Neural progenitor cell (in vitro differentiated cells): ENCODE results near the gene CACNA1E. TPM values are rescaled to one million over a fixed set of nuclear protein-coding genes. Genes with fewer than 3 reads are reported as not detected.

Experiments used
- DNase-seq: peaks from one replicate; pipeline ENCODE4 v3.0.0-alpha.2; 2016; ENCODE audit warnings: low spot score
- H2AFZ ChIP-seq: fragments of 200-600 bp; sonication (generic); replicated peaks from 2 replicates; pipeline ENCODE4 v1.6.1; 2016; ENCODE audit warnings: antibody characterized with exemption
- H3F3A ChIP-seq: fragments of 200-600 bp; sonication (generic); 2 replicates; pipeline ENCODE4 v1.6.1; 2016; ENCODE audit warnings: antibody characterized with exemption, low read depth
- H3K27ac ChIP-seq: fragments of 200-600 bp; sonication (generic); 2 replicates; pipeline ENCODE4 v1.5.1; 2016; ENCODE audit warnings: mild to moderate bottlenecking
- H3K27me3 ChIP-seq: fragments of 200-600 bp; sonication (generic); 2 replicates; pipeline ENCODE4 v1.6.1; 2016; ENCODE audit warnings: mild to moderate bottlenecking, moderate library complexity
- H3K36me3 ChIP-seq: fragments of 200-600 bp; sonication (generic); 2 replicates; pipeline ENCODE4 v1.5.1; 2016
- H3K4me1 ChIP-seq: fragments of 200-600 bp; sonication (generic); 2 replicates; pipeline ENCODE4 v1.6.1; 2016; ENCODE audit warnings: mixed run types
- H3K4me2 ChIP-seq: fragments of 200-600 bp; sonication (generic); 2 replicates; pipeline ENCODE4 v1.6.1; 2016
- H3K4me3 ChIP-seq: fragments of 200-600 bp; sonication (generic); 2 replicates; pipeline ENCODE4 v1.5.1; 2016
- H3K79me2 ChIP-seq: fragments of 200-600 bp; sonication (generic); 2 replicates; pipeline ENCODE4 v1.6.1; 2016; ENCODE audit warnings: low read depth
- H3K9ac ChIP-seq: fragments of 200-600 bp; sonication (generic); 2 replicates; pipeline ENCODE4 v1.6.1; 2016
- H3K9me3 ChIP-seq: fragments of 200-600 bp; sonication (generic); 2 replicates; pipeline ENCODE4 v1.5.1; 2016; ENCODE audit warnings: low read depth
- H4K20me1 ChIP-seq: fragments of 200-600 bp; sonication (generic); 2 replicates; pipeline ENCODE4 v1.6.1; 2016; ENCODE audit warnings: low read depth
- H3K27ac Mint-ChIP-seq: 3 replicates; pipeline ENCODE4 v1.8.0; 2021; ENCODE audit warnings: mixed read lengths
- H3K27me3 Mint-ChIP-seq: 2 replicates; pipeline ENCODE4 v1.8.0; 2022; ENCODE audit warnings: low read depth, mild to moderate bottlenecking, inconsistent platforms, moderate library complexity, mixed read lengths; ENCODE audit not compliant: insufficient read depth
- H3K36me3 Mint-ChIP-seq: 3 replicates; pipeline ENCODE4 v1.8.0; 2021; ENCODE audit warnings: mixed read lengths
- H3K4me1 Mint-ChIP-seq: 3 replicates; pipeline ENCODE4 v1.8.0; 2021; ENCODE audit warnings: mixed read lengths
- H3K4me3 Mint-ChIP-seq: 3 replicates; pipeline ENCODE4 v1.8.0; 2021; ENCODE audit warnings: mild to moderate bottlenecking, moderate library complexity, mixed read lengths
- H3K9me3 Mint-ChIP-seq: 3 replicates; pipeline ENCODE4 v1.8.0; 2020; ENCODE audit warnings: mixed read lengths
- EZH2 ChIP-seq: fragments of 200-600 bp; sonication (generic); IDR thresholded peaks from 2 replicates; pipeline ENCODE4 v1.6.1; 2017; ENCODE audit warnings: antibody characterized with exemption, mild to moderate bottlenecking, moderate library complexity
- EZH2phosphoT487 ChIP-seq: fragments of 200-600 bp; sonication (generic); IDR thresholded peaks from 2 replicates; pipeline ENCODE4 v1.6.1; 2017; ENCODE audit warnings: antibody characterized with exemption
- total RNA-seq: library from RNA; depleted of rRNA; stranded (reverse); fragments of >200 nt; gene quantifications from 2 replicates; pipeline ENCODE4 v1.2.3, GENCODE V29; 2015; ENCODE audit warnings: low replicate concordance
- TF ChIP-seq, protein P1 (sequence below): fragments of 200-600 bp; sonication (generic); IDR thresholded peaks from 2 replicates; pipeline ENCODE4 v1.5.1; 2017; ENCODE audit warnings: antibody characterized with exemption, mild to moderate bottlenecking

The CACNA1E gene
- total RNA-seq, 1 donor from 2014 or later = 2.1 TPM

DNA sequence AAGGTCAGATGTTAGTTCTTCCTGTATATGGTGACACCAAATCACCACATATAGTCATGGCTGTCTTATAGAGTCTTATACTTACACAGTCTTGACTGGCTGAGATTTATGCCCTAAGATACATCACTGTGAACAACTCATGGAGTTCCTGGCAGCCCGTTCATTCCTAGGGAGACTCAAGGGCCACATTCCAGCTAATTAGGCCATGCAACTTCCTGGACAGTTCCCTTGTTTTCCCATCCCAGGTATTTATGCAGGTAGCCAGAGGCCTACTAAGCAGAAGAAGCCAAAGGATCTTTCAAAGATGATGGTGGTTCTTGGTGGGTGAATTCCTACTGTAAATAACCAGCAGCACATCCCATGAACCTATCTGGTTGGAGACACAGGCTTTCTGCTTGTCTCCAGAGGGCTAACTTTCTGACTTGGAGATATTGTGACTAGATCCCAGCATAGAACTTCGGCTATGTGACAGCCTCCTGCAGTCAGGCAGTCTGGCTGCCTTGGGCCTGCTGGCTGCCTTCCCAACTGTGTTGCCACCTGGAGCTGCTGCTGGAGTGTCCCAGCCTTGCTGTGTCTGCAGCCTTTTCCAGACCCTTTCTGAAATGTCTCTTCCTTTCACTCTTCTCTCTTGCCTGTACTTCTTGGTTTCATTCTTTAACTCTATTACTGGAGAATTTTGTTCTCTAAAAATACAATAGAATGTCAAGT is 283.8 kb downstream of the CACNA1E start:
- Mint-ChIP-seq H3K4me3 (no peak overlapping the region), H3K36me3 (no peaks in the 10 kb centered on the region), H3K9me3 (no peaks in the 10 kb centered on the region), H3K4me1 (no peaks in the 10 kb centered on the region), H3K27ac (no peak overlapping the region), H3K27me3 (peaks cover 5% of the 10 kb centered on the region)
- Histone ChIP-seq H3K27ac (no peak overlapping the region), H3K4me3 (no peak overlapping the region), H3K4me1 (peaks cover 7% of the 10 kb centered on the region), H3K79me2 (no peaks in the 10 kb centered on the region), H3K36me3 (no peaks in the 10 kb centered on the region), H3K9me3 (no peaks in the 10 kb centered on the region), H2AFZ (no peak overlapping the region), H3F3A (no peaks in the 10 kb centered on the region), H4K20me1 (no peaks in the 10 kb centered on the region), H3K4me2 (no peak overlapping the region), H3K27me3 (no peaks in the 10 kb centered on the region), H3K9ac (no peak overlapping the region)
- DNase-seq = no peak
- TF ChIP-seq EZH2 (no peak), EZH2phosphoT487 (no peak)
- TF ChIP-seq, protein P1, sequence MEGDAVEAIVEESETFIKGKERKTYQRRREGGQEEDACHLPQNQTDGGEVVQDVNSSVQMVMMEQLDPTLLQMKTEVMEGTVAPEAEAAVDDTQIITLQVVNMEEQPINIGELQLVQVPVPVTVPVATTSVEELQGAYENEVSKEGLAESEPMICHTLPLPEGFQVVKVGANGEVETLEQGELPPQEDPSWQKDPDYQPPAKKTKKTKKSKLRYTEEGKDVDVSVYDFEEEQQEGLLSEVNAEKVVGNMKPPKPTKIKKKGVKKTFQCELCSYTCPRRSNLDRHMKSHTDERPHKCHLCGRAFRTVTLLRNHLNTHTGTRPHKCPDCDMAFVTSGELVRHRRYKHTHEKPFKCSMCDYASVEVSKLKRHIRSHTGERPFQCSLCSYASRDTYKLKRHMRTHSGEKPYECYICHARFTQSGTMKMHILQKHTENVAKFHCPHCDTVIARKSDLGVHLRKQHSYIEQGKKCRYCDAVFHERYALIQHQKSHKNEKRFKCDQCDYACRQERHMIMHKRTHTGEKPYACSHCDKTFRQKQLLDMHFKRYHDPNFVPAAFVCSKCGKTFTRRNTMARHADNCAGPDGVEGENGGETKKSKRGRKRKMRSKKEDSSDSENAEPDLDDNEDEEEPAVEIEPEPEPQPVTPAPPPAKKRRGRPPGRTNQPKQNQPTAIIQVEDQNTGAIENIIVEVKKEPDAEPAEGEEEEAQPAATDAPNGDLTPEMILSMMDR = no peak

DNA sequence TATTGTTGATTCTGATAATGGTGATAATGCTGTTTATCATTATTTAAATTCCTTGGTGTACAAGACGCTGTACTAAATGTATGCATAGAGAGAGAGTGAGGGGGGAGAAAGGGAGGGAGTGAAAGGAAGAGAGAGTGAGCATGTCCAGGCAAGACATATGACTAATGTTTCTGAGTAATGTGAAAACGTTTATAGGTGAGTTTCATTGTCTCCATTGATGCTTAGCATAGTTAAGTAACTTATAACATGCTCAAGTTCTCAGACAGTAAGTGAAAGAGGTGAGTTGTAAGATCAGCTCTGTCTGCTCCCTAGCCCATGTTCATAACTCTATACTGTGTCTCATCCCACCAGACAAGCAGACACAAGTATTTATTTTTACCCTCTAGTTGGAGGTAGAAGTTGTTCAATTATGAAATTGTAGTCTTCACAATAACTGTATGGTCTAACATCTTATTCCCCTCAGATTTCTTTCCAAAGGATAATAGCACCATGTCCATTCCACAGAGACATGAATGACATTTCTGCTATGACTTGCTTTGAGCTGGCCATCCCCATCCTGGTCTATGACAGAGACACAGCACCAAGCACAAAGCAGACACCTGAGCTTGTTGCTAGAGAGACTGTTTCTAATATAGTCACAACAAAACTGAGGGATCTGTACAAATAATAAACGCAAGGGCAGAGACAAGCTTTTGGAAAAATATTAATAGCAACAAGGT is 285.1 kb downstream of the CACNA1E start:
- Histone ChIP-seq H3K4me2 (no peak overlapping the region), H3K27ac (no peak overlapping the region), H3K79me2 (no peaks in the 10 kb centered on the region), H4K20me1 (no peaks in the 10 kb centered on the region), H2AFZ (no peak overlapping the region), H3K9ac (no peak overlapping the region), H3F3A (no peaks in the 10 kb centered on the region), H3K4me1 (peaks cover 7% of the 10 kb centered on the region), H3K4me3 (no peak overlapping the region), H3K36me3 (no peaks in the 10 kb centered on the region), H3K9me3 (no peaks in the 10 kb centered on the region), H3K27me3 (no peaks in the 10 kb centered on the region)
- DNase-seq = no peak
- Mint-ChIP-seq H3K4me3 (no peak overlapping the region), H3K27ac (no peak overlapping the region), H3K9me3 (no peaks in the 10 kb centered on the region), H3K4me1 (no peaks in the 10 kb centered on the region), H3K27me3 (peaks cover 5% of the 10 kb centered on the region), H3K36me3 (no peaks in the 10 kb centered on the region)
- TF ChIP-seq EZH2 (no peak), EZH2phosphoT487 (no peak)
- TF ChIP-seq, protein P1 = no peak

DNA sequence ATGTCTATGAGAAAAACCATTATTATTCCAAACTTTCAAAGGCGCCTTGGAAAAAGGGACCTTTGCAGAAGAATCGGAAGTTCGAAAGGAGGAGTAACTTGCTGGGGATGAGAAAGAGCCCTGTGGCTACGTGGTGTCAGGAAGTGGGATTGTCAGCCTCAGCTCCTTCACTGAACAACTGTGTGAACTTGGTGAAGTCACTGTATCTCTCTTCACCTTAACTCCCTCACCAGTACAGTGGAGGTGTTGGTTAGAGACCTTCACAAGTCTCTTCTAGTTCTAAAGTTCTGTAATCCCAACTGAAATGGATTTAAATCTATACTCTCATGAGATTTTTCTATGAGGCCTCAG is 285.6 kb downstream of the CACNA1E start:
- H3K4me3 Mint-ChIP-seq = no peak overlapping the region
- H3K36me3 Mint-ChIP-seq = no peaks in the 10 kb centered on the region
- no peak for TF ChIP-seq EZH2
- TF ChIP-seq, protein P1 = no peak
- H3K36me3 ChIP-seq = no peaks in the 10 kb centered on the region
- H3K27ac Mint-ChIP-seq = no peak overlapping the region
- H3K9ac ChIP-seq = no peak overlapping the region
- H3K4me2 ChIP-seq = no peak overlapping the region
- H3K9me3 Mint-ChIP-seq = no peaks in the 10 kb centered on the region
- H3K4me3 ChIP-seq = no peak overlapping the region
- no peaks in the 10 kb centered on the region for H3K27me3 ChIP-seq
- no peaks in the 10 kb centered on the region for H3F3A ChIP-seq
- H3K4me1 Mint-ChIP-seq = no peaks in the 10 kb centered on the region
- H3K9me3 ChIP-seq = no peaks in the 10 kb centered on the region
- H3K27ac ChIP-seq = no peak overlapping the region
- peaks cover 5% of the 10 kb centered on the region for H3K27me3 Mint-ChIP-seq
- peaks cover 7% of the 10 kb centered on the region for H3K4me1 ChIP-seq
- H2AFZ ChIP-seq = no peak overlapping the region
- no peaks in the 10 kb centered on the region for H4K20me1 ChIP-seq
- no peaks in the 10 kb centered on the region for H3K79me2 ChIP-seq
- DNase-seq = no peak
